ENCODE results near the gene SLC9A1. TPM values are rescaled to one million over a fixed set of nuclear protein-coding genes. Genes with fewer than 3 reads are reported as not detected.
A peak's percentile ranks its signal among the peaks of the same experiment; 100 is the strongest.

SLC9A1 gene
- polyA plus RNA-seq, 4 donors, result 25.2 to 28.9 (median 26.5) TPM

GRCh38 chr1:27152004-27152828 is 2.7 kb downstream of the SLC9A1 start:
- DNase-seq (ENCODE audit: low read depth in 4 of 4, low spot score in 3 of 4), result no peak

GRCh38 chr1:27150641-27151040 is 4.3 kb downstream of the SLC9A1 start:
- no peak for DNase-seq (ENCODE audit: low read depth in 4 of 4, low spot score in 3 of 4)

DNA sequence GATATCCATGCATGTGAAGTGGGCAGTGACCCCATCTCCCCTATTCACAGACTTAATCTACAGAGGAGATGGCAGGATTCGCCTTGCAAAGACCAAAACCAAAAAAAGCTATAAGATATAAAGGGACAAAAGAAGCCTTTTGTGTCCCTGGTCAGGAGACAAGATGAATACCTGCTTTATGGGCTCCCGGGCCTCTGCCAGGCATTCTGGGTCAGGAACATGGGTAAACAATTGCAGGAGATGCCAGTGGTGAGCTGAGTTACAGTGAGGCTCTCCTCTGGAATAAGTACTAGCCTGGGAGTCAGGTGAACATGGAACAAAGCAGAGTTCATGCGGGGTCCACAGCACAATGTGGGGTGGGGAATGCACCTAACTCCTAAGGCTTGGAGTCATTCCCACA is 4.7 kb downstream of the SLC9A1 start:
- DNase-seq (ENCODE audit: low read depth in 4 of 4, low spot score in 3 of 4), result no peak

DNA sequence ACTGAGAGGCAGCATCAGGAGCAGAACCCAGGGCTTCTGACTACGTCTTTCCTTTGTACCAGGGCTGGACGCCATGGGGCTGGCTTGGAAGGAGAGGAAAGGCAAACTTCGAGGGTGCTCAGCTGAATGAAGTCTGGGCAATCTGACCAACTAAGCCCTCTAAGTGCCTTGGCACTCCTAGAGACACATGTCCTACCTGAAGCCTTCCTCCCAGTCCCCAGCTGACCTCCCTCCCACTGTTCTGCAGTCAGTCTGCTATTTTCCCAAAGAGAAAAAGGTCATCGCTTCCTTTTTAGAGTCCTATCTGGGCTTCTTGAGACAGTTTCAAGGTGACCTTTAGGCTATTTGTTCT is 5.2 kb downstream of the SLC9A1 start:
- no peak for DNase-seq (ENCODE audit: low read depth in 4 of 4, low spot score in 3 of 4)

DNA sequence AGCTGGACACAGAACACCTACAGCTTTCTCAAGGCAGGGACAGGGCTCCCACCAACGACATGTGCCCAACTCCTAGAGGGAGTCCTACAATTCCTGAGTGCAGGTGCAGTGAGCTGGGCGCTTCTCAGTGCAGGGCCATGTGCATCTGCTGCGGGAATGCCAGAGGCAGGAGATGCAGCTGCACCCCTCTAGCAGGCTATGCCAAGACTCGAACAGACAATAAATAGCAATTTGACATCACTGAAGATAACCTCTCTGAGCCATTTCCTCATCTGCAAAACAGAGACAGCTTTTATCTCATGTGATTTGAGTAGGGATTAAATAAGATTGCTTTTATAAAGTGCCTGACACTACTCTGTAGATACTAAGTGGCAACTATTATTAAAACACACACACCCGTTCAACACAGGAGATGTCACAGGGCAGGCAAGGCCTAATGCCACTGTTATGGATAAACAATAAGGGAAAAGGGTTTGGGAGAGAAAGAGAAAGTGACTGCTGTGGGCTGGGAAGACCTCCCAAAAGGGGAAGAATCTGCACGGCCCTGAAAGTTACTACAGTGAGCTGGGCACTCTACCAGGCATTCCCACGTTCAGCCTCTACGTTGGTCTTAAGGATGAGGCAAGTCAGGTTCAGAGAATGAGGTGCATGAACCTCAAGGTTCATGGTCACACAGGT is 5.7 kb downstream of the SLC9A1 start:
- no peak for DNase-seq (ENCODE audit: low read depth in 4 of 4, low spot score in 3 of 4)

GRCh38 chr1:27148591-27148990 is 6.3 kb downstream of the SLC9A1 start:
- DNase-seq (ENCODE audit: low read depth in 4 of 4, low spot score in 3 of 4), result no peak

- DNase-seq (ENCODE audit: low read depth in 4 of 4, low spot score in 3 of 4), result no peak
Observed at GRCh38 chr1:27147842-27148518, 6.9 kb downstream of the SLC9A1 start.

DNA sequence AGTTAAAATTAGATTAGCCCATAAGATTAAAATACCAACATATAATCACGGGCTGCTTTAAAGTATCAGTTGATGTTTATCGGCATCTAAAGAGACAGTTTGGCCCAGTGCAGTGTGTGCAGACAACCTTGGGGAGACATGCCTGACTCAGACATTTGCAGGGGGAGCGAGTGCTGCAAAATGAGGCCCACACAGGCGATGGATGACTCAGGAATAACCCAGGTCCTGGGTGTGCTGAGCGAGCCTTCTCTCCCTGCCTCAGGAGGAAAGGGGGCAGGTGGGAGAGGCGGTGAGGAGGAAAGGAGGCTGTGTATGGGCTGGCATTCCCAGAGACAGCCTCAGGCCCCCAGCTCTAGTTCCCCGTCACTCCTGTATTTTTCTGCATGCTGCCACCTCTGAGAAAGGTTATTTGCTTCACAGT is 9.0 kb downstream of the SLC9A1 start:
- no peak for DNase-seq (ENCODE audit: low read depth in 4 of 4, low spot score in 3 of 4)

DNA sequence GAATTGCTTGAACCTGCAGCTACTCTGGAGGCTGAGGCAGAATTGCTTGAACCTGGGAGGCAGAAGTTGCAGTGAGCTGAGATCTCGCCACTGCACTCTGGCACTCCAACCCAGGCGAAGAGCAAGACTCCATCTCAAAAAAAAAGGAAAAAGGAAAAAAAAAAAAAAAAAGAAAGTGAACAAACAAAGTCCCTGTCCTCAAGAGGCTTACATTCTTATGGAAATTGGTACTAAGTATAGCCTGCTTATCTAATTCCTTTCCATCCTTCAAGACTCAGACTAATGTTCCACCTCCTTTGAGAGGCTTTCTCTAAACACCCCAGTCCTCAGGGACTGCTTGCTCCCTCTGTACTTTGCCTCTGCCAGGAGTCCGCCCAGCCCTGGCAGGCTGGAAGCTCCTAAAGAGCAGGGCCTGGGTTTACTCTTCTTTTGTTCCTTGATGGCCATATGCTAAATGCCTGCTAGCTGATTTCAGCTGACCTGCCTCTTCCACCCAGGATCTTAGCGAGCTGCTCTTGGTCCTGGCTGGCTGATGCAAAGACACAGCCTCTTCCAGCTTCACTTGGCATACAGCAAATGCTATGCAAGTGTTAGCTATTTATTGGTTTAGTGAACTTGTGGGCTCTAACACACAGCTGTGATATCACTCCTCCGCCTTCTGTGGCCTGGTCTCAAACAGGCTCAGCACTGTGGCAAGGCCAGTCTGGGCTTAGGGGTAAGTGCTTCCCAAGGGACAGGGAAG is 9.8 kb downstream of the SLC9A1 start:
- DNase-seq (ENCODE audit: low read depth in 4 of 4, low spot score in 3 of 4), result no peak

GRCh38 chr1:27144049-27144748 is 10.7 kb downstream of the SLC9A1 start:
- no peak for DNase-seq (ENCODE audit: low read depth in 4 of 4, low spot score in 3 of 4)

DNA sequence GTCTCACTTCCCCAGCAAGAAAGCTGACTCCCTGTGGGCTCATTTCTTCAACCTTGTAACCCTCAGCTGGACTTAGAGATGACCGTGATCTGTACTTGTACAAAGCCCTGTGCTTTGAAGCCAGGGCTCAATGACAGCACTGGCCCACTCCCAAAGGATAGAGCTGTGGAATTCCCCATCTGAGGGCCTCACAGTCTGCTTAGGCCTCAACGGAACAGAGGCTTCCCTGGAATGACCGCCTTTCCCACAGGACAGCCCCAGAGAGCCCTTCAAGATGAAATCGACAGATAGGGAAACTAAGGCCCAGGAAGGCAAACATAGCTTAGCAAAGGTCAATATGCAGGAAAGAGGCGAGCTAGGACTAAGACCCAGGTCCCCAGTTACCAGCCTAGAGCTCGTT is 11.5 kb downstream of the SLC9A1 start:
- DNase-seq (ENCODE audit: low read depth in 4 of 4, low spot score in 3 of 4), result no peak

DNA sequence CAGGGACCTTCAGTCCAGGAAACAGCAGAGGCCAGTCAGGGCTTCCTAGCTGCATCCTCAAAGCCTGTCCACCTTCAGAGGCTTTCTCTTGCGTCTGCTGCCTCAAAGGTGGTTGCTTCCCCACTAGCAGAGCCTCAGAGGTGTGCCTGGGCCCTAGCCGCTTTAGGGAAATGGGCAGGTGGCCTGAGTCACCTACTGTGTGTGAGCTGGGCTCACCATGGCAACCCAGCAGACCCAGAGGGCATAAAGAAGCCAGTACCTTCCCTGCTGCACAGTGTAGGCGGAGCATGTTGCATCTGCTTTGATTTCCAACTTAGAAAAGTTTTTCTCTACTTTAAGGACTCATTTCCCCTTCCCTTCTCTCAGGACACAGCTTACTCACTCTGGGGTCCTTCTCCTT is 12.5 kb downstream of the SLC9A1 start:
- DNase-seq (ENCODE audit: low read depth in 4 of 4, low spot score in 3 of 4), result no peak

DNA sequence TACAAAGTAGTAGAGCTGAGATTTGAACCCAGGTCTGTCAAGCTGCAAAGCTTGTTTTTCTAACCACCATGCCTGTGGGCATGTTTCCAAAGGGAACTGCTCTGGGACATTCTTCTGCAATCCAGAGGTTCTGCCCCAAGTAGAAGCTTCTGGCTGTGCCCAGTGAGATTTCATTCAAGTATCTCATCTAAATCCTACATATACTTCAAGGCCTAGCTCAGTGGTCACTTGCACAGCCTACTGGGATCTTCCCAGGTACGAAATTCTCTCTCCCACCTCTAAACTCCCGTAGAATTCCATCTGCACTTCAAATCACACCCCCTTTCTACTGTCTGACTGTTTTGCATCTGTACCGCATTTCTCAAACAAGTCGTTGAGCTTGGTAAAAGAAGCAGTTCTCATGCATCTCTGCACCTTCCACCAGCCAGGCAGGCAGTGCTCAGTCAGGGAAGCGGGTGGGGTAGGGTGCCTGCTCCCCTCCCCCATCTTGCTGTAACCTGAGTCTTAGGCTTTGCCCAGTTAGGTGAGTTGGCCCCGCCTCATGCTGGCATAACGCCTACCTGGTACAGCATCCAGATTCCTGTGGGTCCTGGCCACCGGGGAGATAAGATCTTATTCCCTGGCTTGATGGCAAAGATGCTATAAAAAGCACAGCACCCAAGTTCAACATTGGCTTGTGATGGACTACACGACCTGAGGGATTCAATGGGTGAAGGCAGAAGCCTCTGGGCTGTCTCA is 13.5 kb downstream of the SLC9A1 start:
- no peak for DNase-seq (ENCODE audit: low read depth in 4 of 4, low spot score in 3 of 4)

DNA sequence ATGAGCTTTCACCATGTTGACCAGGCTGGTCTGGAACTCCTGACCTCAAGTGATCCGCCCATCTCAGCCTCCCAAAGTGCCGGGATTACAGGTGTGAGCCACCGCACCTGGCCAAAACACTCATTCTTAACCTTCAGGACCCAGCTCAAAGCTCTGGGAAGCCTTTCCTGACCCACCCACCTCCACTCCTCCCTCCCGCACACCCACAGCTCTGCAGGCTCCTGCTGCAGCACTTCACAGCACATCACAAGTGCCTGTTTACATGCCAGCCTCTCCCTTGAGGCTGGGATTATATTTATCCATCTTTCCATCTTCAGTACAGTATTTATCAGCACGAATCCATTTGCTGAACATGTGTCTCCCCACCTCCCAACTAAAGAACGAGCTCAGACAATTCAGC is 14.9 kb downstream of the SLC9A1 start:
- no peak for DNase-seq (ENCODE audit: low read depth in 4 of 4, low spot score in 3 of 4)

- DNase-seq (ENCODE audit: low read depth in 4 of 4, low spot score in 3 of 4), result no peak
Observed at GRCh38 chr1:27138927-27139326, 16.0 kb downstream of the SLC9A1 start.

- no peak for DNase-seq (ENCODE audit: low read depth in 4 of 4, low spot score in 3 of 4)
Observed at GRCh38 chr1:27138368-27138767, 16.6 kb downstream of the SLC9A1 start.

- peak in 1 of 4 donors; percentile 69 for DNase-seq (ENCODE audit: low read depth in 4 of 4, low spot score in 3 of 4)
Observed at GRCh38 chr1:27137544-27138075, 17.3 kb downstream of the SLC9A1 start.

GRCh38 chr1:27136998-27137542 is 17.9 kb downstream of the SLC9A1 start:
- no peak for DNase-seq (ENCODE audit: low read depth in 4 of 4, low spot score in 3 of 4)

DNA sequence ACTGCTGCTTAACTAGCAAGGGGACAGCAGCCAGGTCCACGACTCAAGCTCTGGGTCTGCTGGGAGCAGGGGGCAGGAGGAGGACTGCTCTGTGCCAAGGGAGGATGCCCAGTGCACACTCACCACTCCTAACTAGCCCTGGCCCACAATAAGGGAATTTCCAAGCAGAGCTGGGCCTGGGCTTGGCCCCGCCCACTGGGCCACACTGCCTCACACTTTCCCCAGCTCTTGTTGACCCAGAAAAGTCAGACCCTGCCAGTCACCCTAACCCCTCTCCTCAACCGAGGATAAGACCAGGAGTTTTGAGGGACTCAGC is 18.7 kb downstream of the SLC9A1 start:
- no peak for DNase-seq (ENCODE audit: low read depth in 4 of 4, low spot score in 3 of 4)
